Central memory CD4-positive, alpha-beta T cell (primary cell): ENCODE measurements around the gene RBMS3.
"Not testable (repeated sequence)": the region's sequence is repeated elsewhere in the genome, so short reads cannot be mapped to it uniquely, and the experiment has no call there.

Source experiments
- DNase-seq: peaks from one replicate; pipeline ENCODE4 v3.0.0; 2022

Gene RBMS3

GRCh38 chr3:29344935-29345334, 64.1 kb downstream of the RBMS3 start:
- no peak for DNase-seq

- DNase-seq = no peak
Observed at GRCh38 chr3:29345516-29346300, 64.8 kb downstream of the RBMS3 start.

DNA sequence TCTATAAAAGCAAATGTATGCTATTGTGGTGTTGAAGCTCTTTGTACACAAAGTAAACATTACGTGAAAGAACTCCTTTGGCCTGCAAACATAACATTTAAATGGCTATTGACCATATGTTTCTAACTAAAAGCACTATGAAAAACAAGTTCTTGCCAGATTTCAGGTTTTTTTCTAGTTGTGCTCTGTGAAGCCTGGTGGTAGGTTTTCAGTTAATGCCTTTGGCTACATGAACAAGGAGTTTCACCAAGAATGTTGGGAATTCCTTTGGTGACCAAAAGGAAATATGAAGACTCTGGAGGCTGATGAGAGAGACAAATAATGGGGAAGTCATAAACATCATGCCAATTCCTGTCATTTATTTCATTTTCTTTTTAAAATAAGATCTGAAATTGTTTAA, 66.0 kb downstream of the RBMS3 start:
- DNase-seq = no peak

DNA sequence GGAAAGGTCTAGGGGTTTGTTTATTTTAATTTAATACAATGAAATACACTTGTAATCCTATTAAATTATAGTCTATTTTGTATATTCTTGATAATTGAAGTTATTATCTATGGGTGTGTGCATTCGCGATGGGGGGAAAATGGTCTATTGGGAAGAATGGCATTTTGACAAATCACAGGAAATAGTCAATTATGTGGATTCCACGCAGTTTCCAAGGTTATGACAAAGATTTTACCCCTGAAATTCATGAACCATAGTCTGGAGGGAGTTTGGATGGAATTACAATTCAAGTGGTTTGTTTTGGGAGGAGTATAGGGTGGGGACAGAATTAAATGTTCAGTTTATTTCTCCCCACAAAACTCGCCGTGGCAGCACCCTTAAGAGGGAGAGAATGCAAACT, 66.5 kb downstream of the RBMS3 start:
- DNase-seq = no peak

- no peak for DNase-seq
Observed at GRCh38 chr3:29348316-29348715, 67.4 kb downstream of the RBMS3 start.

GRCh38 chr3:29349049-29349448, 68.2 kb downstream of the RBMS3 start:
- DNase-seq = no peak

- DNase-seq = no peak
Observed at GRCh38 chr3:29353807-29354206, 72.9 kb downstream of the RBMS3 start.

GRCh38 chr3:29354894-29355293, 74.0 kb downstream of the RBMS3 start:
- no peak for DNase-seq

DNA sequence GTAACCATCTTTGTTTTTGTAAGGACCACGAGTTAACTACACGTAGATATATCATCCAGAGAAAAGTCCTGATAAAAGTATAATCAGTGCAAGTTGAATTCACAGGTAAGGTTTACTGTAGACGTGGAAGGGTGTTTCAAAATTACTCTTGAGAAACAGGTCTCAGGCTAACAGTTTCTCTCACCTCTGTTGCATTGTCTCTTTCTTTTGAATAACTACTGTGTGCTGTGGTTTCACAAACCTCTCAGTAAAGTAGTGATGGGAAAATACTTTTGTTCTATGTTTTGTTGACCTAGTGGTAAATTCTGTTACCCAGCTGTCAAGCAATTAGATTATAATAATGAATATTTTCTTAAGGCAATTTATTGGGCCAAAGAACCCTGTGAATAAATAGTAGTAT, 75.2 kb downstream of the RBMS3 start:
- DNase-seq = no peak

DNA sequence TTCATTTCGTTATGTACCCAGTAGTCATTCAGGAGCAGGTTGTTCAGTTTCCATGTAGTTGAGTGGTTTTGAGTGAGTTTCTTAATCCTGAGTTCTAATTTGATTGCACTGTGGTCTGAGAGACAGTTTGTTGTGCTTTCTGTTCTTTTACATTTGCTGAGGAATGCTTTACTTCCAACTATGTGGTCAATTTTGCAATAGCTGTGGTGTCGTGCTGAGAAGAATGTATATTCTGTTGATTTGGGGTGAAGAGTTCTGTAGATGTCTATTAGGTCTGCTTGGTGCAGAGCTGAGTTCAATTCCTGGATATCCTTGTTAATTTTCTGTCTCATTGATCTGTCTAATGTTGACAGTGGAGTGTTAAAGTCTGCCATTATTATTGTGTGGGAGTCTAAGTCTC, 79.4 kb downstream of the RBMS3 start:
- DNase-seq = not testable (repeated sequence)

GRCh38 chr3:29363110-29363509, 82.2 kb downstream of the RBMS3 start:
- no peak for DNase-seq

- DNase-seq = no peak
Observed at GRCh38 chr3:29370021-29370420, 89.2 kb downstream of the RBMS3 start.

GRCh38 chr3:29370476-29371420, 89.9 kb downstream of the RBMS3 start:
- DNase-seq = no peak

GRCh38 chr3:29373131-29373680, 92.3 kb downstream of the RBMS3 start:
- DNase-seq = no peak

GRCh38 chr3:29374226-29374625, 93.4 kb downstream of the RBMS3 start:
- DNase-seq = no peak

- no peak for DNase-seq
Observed at GRCh38 chr3:29379097-29379496, 98.2 kb downstream of the RBMS3 start.

DNA sequence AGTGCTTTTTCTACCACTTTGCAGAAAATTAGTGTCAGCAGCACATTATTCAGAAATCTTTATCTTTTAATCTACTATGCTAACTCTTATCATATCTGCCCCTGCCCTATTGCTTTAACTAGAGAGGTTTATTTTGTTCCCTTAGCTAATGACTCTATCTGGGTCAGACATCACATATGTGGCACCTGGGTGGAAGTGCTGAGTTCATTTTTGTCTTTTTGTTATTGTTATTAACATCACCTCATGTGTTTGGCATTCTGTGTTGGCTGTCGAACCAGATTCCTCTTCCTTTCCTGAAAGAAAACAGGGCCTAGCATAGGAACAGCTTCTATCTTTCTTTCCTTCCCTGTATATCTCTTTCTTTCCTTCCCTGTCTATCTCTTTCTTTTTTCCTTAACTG, 100.7 kb downstream of the RBMS3 start:
- DNase-seq = no peak

DNA sequence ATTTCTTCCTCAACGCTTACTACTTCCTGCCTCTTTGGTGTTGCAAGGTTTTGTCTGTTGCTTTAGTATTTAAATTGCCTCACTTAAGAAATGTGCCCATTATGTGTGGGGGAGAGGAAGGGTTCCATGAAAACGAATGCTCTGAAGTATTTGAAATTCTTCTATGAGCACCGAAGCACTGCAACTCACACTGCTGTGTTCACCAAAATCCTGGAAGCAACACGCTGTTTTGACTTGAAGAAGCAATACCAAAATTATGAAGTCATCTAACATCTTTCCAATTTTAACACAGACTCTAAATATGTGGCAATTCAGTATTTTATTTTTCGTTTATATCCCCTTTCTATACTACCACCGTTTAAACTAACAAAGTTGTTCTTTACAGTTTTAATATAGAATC, 101.5 kb downstream of the RBMS3 start:
- DNase-seq = no peak

GRCh38 chr3:29382845-29383244, 102.0 kb downstream of the RBMS3 start:
- no peak for DNase-seq

DNA sequence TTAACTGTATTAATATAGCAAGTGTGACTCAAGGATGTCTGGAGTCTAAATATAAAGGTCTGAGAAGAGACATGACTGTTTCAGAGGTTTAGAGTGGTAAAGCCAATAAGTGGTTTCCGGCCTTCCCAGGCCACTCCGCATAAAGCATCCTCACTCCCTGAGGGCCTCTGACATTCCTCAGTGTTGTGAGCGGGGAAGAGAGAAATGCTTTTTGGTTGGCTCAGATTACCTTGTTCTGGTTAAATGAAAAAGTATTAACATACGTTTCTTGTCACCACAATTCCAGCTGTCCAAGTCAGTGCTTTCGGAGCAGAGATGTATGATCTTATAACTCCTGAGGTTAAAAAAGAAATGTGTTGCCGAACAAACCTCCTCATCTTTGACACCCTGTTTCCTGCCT, 103.8 kb downstream of the RBMS3 start:
- DNase-seq = no peak

GRCh38 chr3:29385046-29385830, 104.4 kb downstream of the RBMS3 start:
- DNase-seq = no peak

DNA sequence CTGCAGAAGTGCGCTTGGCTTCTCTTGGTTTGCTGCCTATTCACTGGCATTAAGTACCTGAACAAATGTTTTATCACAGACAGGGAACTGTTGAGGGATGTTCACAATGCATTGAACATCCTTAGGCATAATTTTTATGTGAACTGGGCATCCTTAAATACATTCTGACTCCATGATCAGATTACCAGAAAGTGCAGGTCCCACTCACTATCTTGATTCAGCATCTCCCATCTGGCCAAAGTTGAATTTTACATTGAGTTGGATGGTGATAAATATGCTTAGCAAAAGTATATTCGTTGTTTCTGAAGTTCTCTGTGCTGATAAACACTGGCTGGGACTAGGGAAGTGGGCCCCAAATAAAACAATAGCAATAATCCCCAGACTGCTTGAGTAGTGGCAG, 108.5 kb downstream of the RBMS3 start:
- DNase-seq = no peak
